Prostate gland (tissue), 2 donors: ENCODE results near the gene JMY.

Source experiments
- CTCF ChIP-seq, 4 experiments: fragments of 200-600 bp in 2 of 4; fragments of 450-650 bp in 2 of 4; sonication (generic) in 2 of 4; IDR thresholded peaks; 1 replicate in 3 of 4; 2 replicates in 1 of 4; pipeline ENCODE4 v1.5.1; 2016 to 2019; ENCODE audit warnings: antibody characterized with exemption in 4 of 4, mild to moderate bottlenecking in 2 of 4, moderate library complexity in 2 of 4
- POLR2A ChIP-seq: fragments of 450-650 bp; IDR thresholded peaks from one replicate; pipeline ENCODE4 v1.6.1; 2016; ENCODE audit warnings: antibody characterized with exemption, mild to moderate bottlenecking
- POLR2AphosphoS5 ChIP-seq: sonication (generic); formaldehyde crosslinking; IDR thresholded peaks from one replicate; pipeline ENCODE4 v1.6.1; 2017; ENCODE audit warnings: antibody characterized with exemption

GRCh38 chr5:79297661-79298060, 61.7 kb downstream of the JMY start:
- TF ChIP-seq CTCF (IDR thresholded peaks at IDR 0.05) (no peak), POLR2AphosphoS5 (no peak), POLR2A (no peak)
